NCI-H2227 (cell line): ENCODE measurements around the gene C5orf52.
"Not testable (repeated sequence)": the region's sequence is repeated elsewhere in the genome, so short reads cannot be mapped to it uniquely, and the experiment has no call there.

ENCODE experiments used
- DNase-seq: peaks from one replicate; lab custom pipeline; 2025; ENCODE audit not compliant: unreplicated experiment; lab: John Stamatoyannopoulos, UW

Gene C5orf52

GRCh38 chr5:157721159-157721558 lies 49.8 kb downstream of the C5orf52 start:
- no peak for DNase-seq

- DNase-seq, result not testable (repeated sequence)
These were observed 51.6 kb downstream of the C5orf52 start for GRCh38 chr5:157722895-157723294.

- not testable (repeated sequence) for DNase-seq
These were observed 55.3 kb downstream of the C5orf52 start for GRCh38 chr5:157726607-157727006.

GRCh38 chr5:157727858-157728257 lies 56.5 kb downstream of the C5orf52 start:
- not testable (repeated sequence) for DNase-seq
